ENCODE data around the gene NR2C2. TPM values are rescaled to one million over a fixed set of nuclear protein-coding genes. Genes with fewer than 3 reads are reported as not detected.

NR2C2 gene
- total RNA-seq, 1 donor from 2014 or later, result 40.0 TPM

GRCh38 chr3:14969671-14970070 is 22.3 kb downstream of the NR2C2 start:
- Histone ChIP-seq H3K9me3 (no peaks in the 10 kb centered on the region), H3K4me1 (no peaks in the 10 kb centered on the region), H3K27ac (no peak overlapping the region), H3K36me3 (peaks cover 0 to 19% of the 10 kb centered on the region in 2 donors), H3K27me3 (no peaks in the 10 kb centered on the region), H3K4me3 (no peak overlapping the region)
- TF ChIP-seq POLR2A (IDR thresholded peaks at IDR 0.05) (no peak), POLR2AphosphoS5 (IDR thresholded peaks at IDR 0.05; ENCODE audit: insufficient read depth in 1 of 2, low read depth in 1 of 2) (no peak), CTCF (IDR thresholded peaks at IDR 0.05) (no peak)
- intact Hi-C loops (cut with DNase I), result no loop called here
- no peak for DNase-seq (ENCODE audit: extremely low spot score in 2 of 2)

- H3K4me3 ChIP-seq, result no peak overlapping the region
- no peak overlapping the region for H3K27ac ChIP-seq
- no peaks in the 10 kb centered on the region for H3K9me3 ChIP-seq
- TF ChIP-seq POLR2AphosphoS5 (IDR thresholded peaks at IDR 0.05; ENCODE audit: insufficient read depth in 1 of 2, low read depth in 1 of 2) (no peak), CTCF (IDR thresholded peaks at IDR 0.05) (no peak), POLR2A (IDR thresholded peaks at IDR 0.05) (no peak)
- H3K27me3 ChIP-seq, result no peaks in the 10 kb centered on the region
- intact Hi-C loops (cut with DNase I), result no loop called here
- peaks cover 0 to 19% of the 10 kb centered on the region in 2 donors for H3K36me3 ChIP-seq
- H3K4me1 ChIP-seq, result peaks cover 10% of the 10 kb centered on the region
- no peak for DNase-seq (ENCODE audit: extremely low spot score in 2 of 2)
These were observed 28.9 kb downstream of the NR2C2 start for GRCh38 chr3:14976317-14976716.

GRCh38 chr3:14980689-14981088 is 33.3 kb downstream of the NR2C2 start:
- H3K36me3 ChIP-seq, result no peaks in the 10 kb centered on the region
- H3K9me3 ChIP-seq, result no peaks in the 10 kb centered on the region
- TF ChIP-seq POLR2A (IDR thresholded peaks at IDR 0.05) (no peak), CTCF (IDR thresholded peaks at IDR 0.05) (no peak), POLR2AphosphoS5 (IDR thresholded peaks at IDR 0.05; ENCODE audit: insufficient read depth in 1 of 2, low read depth in 1 of 2) (no peak)
- intact Hi-C loops (cut with DNase I), result no loop called here
- DNase-seq (ENCODE audit: extremely low spot score in 2 of 2), result no peak
- peaks cover 9% of the 10 kb centered on the region for H3K4me1 ChIP-seq
- no peak overlapping the region for H3K27ac ChIP-seq
- H3K27me3 ChIP-seq, result no peaks in the 10 kb centered on the region
- H3K4me3 ChIP-seq, result no peak overlapping the region

GRCh38 chr3:14984581-14985113 is 37.3 kb downstream of the NR2C2 start:
- intact Hi-C loops (cut with DNase I), result no loop called here
- no peak overlapping the region for H3K4me3 ChIP-seq
- peaks cover 11% of the 10 kb centered on the region for H3K4me1 ChIP-seq
- no peak for TF ChIP-seq POLR2A (IDR thresholded peaks at IDR 0.05)
- no peak for TF ChIP-seq POLR2AphosphoS5 (IDR thresholded peaks at IDR 0.05; ENCODE audit: insufficient read depth in 1 of 2, low read depth in 1 of 2)
- no peak for TF ChIP-seq CTCF (IDR thresholded peaks at IDR 0.05)
- no peak overlapping the region for H3K27ac ChIP-seq
- no peaks in the 10 kb centered on the region for H3K36me3 ChIP-seq
- no peak for DNase-seq (ENCODE audit: extremely low spot score in 2 of 2)
- no peaks in the 10 kb centered on the region for H3K9me3 ChIP-seq
- H3K27me3 ChIP-seq, result no peaks in the 10 kb centered on the region

- no peaks in the 10 kb centered on the region for H3K27me3 ChIP-seq
- H3K36me3 ChIP-seq, result no peaks in the 10 kb centered on the region
- no peak overlapping the region for H3K4me3 ChIP-seq
- H3K27ac ChIP-seq, result no peak overlapping the region
- TF ChIP-seq POLR2A (IDR thresholded peaks at IDR 0.05) (no peak), CTCF (IDR thresholded peaks at IDR 0.05) (no peak), POLR2AphosphoS5 (IDR thresholded peaks at IDR 0.05; ENCODE audit: insufficient read depth in 1 of 2, low read depth in 1 of 2) (no peak)
- intact Hi-C loops (cut with DNase I), result no loop called here
- no peaks in the 10 kb centered on the region for H3K9me3 ChIP-seq
- H3K4me1 ChIP-seq, result peaks cover 28% of the 10 kb centered on the region
- DNase-seq (ENCODE audit: extremely low spot score in 2 of 2), result no peak
These were observed 41.6 kb downstream of the NR2C2 start for GRCh38 chr3:14988988-14989394.
